GM21423 (cell line): ENCODE measurements around the gene NCKAP5.

ENCODE experiments used
- ATAC-seq: cut with Tn5 transposase; IDR thresholded peaks from one replicate; pipeline ENCODE4 v1.9.1; 2021; ENCODE audit warnings: mild to moderate bottlenecking, moderate library complexity; ENCODE audit not compliant: unreplicated experiment

The NCKAP5 gene

GRCh38 chr2:133062931-133063665 lies 505.2 kb downstream of the NCKAP5 start:
- no peak for ATAC-seq

- no peak for ATAC-seq
These were observed 506.2 kb downstream of the NCKAP5 start for GRCh38 chr2:133061874-133062593.

DNA sequence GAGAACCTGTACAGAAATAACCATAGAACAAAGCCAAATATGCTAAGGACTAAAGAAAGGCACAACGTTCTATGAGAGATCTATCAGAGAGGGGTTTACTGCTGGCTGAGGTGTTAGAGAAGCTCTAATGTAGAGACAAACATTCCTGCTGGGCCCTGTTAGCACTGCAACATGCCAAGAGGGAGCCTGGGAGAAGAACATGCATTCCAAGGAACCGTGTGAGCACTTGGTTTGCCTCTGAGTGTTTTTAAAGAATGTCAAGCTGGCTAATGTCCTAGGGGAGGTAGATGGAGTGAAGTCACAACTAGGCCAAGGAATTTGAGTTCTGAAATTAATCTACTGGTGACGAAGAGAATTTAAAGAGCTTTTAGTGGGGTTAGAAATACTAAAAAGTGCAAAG lies 514.0 kb downstream of the NCKAP5 start:
- no peak for ATAC-seq

DNA sequence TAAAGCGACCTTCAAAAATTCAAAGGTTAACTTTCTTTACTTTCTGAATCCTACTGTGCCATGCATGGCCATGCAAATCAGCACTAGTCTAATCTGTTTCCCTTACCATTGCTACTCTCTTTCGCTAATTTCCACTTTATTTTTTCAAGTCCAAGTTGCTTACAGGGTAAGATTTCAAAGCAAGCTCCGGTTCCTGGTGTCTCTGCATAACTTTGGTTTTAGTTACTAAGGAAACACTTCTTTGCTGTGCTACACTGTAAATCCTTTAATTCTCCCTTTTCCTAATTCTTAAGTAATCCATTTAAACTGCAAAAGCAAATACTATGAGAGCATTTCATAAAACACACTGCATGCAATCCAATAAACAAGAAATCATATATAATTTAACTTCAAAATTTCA lies 514.7 kb downstream of the NCKAP5 start:
- no peak for ATAC-seq

DNA sequence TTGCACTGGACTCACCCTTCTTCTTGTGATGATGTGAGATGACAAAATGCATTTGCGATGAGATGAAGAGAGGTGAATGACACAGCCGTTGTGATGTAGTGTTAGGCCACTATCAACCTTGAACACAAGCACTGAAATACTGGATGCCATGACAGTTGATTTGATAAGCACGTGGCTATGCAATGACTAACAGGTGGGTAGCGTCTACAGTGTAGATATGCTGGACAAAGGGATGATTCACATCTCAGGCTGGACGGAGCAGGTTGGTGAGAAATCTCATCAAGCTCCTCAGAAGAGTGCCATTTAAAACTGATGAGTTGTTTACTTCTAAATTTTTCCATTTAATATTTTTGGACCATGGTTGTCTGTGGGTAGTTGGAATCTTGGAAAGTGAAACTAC lies 522.5 kb downstream of the NCKAP5 start:
- no peak for ATAC-seq

- ATAC-seq, result no peak
These were observed 523.7 kb downstream of the NCKAP5 start for GRCh38 chr2:133044556-133044955.

GRCh38 chr2:133040170-133040569 lies 528.1 kb downstream of the NCKAP5 start:
- ATAC-seq, result no peak

DNA sequence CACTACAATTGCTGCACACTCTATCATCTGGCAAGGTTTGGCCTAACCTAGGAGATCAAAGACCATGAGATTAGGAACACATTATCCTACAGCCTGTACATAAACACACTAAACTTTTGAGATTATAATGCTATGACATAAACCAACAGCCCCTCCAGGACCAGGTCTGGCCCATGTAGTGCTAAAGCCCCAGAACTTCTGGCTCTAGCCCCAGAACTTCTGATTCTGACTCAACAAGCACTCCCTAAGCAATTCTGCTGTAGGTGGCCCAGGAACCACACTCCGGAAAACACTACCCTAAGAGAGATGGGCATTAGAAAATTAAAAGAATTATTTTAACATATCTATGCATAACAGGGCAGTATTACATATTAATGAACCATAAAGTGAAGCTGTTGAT lies 528.7 kb downstream of the NCKAP5 start:
- ATAC-seq, result no peak

- ATAC-seq, result no peak
These were observed 541.6 kb downstream of the NCKAP5 start for GRCh38 chr2:133026536-133027177.

DNA sequence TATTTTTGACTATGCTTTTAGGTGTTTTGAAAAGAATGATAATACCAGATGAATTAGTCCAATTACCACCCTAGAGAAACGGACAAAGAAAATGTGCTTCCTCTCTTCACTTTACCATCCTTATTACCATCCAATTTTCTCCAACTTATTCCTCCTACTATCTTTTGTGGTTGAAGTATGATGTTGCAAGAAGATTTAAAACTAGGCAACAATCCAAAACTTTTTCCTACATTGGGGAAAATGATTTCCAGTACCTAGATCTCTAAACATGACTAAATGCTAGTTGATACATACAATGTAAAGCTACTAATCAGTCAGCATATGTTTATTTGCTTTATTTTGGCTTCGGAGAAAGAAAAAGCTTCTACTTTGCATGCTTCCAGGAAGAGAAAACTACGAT lies 543.3 kb downstream of the NCKAP5 start:
- ATAC-seq, result no peak

DNA sequence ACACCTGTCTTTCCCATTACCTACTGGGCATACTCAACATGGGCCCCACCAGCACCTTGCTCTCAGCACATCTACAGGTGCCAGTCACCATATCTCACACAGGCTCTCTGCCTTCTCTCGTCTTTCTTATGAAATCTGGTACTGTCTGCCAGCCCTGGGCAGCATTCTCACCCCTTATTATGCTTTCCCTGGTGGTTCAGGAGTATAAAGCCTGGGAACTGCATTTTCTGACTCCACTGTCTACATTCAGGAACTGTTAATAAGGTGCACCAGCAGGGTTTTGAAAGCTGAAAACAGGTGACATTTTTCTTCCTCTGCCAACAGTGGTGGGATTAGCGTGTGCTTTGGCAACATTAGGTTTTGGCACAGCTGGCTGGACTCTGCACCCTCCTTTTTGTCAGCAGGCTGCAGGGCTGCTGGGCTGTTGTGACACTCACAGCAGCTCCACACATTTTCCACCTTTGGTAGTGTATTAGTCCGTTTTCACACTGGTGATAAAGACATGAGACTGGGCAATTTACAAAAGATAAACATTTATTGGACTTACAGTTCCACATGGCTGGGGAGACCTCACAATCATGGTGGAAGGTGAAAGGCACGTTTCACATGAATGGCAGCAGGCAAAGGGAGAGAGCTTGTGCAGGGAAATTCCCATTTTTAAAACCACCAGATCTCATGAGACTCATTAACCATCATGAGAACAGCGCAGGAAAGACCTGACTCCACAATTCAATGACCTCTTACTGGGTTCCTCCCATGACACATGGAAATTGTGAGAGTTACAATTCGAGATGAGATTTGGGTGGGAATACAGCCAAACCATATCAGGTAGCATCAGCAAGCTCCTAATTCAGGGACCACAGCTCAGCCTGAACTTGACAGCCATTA lies 555.2 kb downstream of the NCKAP5 start:
- no peak for ATAC-seq

DNA sequence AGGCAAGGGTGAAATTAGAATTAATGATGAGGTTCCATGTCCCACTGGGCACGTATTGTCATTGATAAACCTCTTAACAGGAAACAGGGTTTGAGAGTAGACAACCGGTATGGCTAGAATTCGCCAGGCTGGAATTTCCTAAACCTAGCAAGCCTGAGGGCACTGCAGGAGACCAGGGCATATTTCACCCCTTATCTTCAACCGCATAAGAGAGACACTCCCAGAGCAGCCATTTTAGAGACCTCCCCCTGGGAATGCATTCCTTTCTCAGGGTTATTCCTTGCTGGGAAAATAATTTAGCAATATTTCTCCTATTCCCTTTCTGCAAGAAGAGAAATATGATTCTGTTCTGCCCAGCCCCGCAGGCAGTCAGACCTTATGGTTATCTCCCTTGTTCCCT lies 563.6 kb downstream of the NCKAP5 start:
- ATAC-seq, result no peak

DNA sequence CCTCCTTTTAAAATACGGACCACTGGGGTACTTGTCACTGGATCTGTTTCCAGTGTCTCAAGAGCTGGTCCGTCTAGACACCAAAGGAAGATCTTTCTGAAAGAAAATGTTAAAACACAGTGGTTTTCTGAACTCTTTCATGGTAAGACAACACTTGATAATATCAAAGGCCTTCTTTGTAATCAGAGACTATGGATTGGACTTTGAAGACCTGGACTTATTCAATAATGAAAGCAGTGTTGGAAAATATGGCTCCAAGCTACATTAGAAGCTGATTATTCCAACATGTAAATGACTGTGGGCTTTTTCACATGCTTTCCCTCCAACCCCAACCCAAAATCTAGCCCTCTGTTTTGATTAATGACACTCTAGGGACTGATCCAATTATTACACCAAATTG lies 568.8 kb downstream of the NCKAP5 start:
- no peak for ATAC-seq

DNA sequence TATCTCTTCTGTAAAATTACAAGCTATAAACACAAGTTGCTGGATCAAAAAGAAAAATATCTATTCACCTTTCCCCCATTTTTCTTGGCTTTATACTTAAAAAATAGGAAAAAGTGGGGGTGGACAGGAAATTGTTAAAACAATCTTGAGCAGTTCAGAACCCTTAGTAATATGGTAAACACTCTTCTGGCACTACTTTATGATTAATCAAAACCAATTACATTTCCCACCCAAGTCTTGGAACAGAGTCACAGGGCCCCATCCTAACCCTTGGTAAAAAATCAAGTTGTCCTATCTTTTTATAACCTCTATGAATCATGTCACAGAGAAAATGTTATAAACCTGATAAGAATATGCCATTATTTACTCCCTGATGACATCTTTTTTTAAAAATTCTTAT lies 570.0 kb downstream of the NCKAP5 start:
- no peak for ATAC-seq

- no peak for ATAC-seq
These were observed 576.7 kb downstream of the NCKAP5 start for GRCh38 chr2:132991471-132992045.

DNA sequence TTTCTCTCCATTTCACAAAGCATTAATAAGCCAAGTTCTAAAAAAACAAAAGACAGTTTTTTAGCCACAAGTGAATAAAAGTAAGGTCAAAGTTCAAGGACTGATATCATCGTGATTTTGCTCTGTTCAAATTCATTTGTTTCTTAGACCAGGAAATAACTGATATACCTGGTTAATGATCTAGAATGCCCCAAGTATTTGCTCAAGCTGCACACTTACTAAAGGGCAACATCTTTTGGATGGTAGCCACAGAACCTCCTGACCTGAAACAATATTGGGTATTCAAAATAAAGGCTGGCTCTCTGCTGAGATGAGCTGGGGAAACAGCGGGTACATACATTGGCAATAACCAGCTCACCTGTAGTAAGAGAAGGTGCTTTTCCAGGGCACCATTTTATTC lies 583.5 kb downstream of the NCKAP5 start:
- ATAC-seq, result no peak

- ATAC-seq, result no peak
These were observed 588.0 kb downstream of the NCKAP5 start for GRCh38 chr2:132980304-132980703.

DNA sequence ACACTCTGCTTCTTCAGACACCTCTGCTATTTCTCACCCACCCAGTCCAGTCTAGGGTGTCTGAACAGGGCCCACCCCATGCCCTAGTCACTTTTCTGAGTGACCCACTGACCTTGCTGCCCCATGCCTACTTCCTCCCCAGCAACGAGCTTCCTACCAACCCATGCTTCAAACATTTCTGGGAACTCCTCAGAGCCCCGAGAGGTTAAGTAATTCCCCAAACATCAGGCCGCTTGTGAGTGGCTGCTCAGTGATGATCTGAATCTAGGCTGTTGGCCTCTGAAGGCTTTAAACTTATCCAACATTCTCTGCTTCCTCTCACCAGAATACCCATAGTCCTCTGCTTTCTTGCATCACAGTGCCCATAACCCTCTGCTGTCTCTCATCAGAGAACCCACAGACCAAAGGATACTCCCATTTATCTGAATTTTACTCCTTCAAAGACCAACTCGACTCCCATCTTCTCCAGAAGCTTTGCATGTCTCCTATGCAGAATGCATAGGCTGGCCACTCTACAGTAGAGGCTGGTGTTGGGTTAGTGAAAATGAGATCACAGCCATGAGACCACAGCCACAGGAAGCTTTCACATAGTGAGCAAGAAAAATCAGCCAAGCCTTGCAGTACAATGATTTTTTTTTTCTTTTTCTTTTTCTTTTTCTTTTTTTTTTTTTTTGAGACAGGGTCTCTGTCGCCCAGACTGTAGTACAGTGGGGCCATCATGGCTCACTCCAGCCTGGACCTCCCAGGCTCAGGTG lies 588.7 kb downstream of the NCKAP5 start:
- peak; percentile 62 for ATAC-seq

GRCh38 chr2:132978840-132979239 lies 589.4 kb downstream of the NCKAP5 start:
- ATAC-seq, result peak; percentile 60
